Mesenteric fat pad (tissue), 1 donor: ENCODE measurements around the gene GTPBP3. TPM values are rescaled to one million over a fixed set of nuclear protein-coding genes. Genes with fewer than 3 reads are reported as not detected.
A peak's percentile ranks its signal among the peaks of the same experiment; 100 is the strongest.

Experiments used
- DNase-seq: peaks from one replicate; pipeline ENCODE4 v3.0.0-alpha.2; 2020; ENCODE audit warnings: low spot score
- total RNA-seq: library from RNA; stranded (reverse); fragmentation: NEBNext Ultra II Directional; extraction: Animal tissue kit (Norgen Biotek cat#: 25700); gene quantifications from one replicate; pipeline ENCODE4 v1.2.1, GENCODE V29; 2021
- donor health status: DM: yes; HTN: yes; CAD: no.

The GTPBP3 gene
- total RNA-seq, 1 donor from 2014 or later, result 13.1 TPM

DNA sequence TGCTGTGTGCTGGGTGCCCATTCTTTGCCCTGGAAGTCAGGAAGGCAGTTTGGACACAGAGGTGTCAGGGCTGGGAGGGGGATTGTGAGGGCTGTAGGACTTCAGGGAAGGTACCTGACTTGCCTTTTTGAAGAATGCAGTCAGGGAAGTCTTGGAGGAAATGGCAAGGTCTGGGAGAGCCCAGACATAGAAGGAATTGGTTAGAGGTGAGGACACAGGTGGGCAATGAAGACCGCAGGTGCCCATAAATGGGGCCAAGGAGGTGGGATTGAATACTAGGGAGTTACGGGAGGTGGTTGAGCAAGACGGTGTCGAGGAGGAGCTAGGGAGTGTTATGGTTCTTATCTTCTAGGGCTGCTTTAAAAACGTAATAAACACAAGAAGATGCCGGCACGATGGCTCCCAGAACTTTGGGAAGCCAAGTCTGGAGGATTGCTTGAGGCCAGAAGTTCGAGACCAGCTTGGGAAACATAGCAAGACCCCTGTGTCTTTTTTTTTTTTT lies 29.4 kb upstream of the GTPBP3 start:
- no peak for DNase-seq

DNA sequence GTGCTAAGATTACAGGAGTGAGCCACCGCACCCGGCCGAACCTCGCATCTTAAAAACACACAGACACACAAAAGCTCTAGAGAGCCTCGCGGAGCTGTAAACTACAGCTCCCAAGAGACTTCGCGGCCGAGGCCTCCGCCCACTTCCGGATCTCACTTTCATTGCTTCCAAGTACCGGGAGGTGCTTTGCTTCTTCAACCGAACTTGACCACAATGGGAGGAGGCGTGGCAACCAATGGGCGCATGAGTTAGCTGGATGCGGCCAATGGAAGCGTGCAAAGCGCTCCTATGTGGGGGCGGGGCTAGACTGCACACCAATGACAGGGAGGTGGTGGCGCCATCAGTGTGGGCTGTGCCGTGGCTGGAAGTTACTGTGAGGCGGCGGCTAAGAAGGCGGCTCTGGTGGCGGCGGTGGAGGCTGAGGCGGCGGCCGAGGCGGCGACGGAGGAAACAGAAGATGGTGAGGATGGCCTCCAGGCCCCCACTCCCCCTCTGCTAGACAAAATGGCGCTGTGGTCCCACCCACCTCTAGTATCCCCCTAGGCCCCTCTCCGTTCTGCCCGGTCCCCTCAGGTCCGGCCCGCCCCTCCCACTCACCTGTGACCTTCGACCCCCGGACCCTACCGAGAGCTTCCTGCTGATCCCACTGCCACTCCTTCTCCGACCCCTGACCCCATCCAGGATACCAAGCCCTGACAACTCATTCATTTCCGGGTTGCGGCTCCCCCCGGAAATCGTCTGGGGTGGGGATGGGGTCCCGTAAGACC lies 28.0 kb upstream of the GTPBP3 start, which contains the start of gene DDA1:
Gene DDA1 (plus strand): TSS at position 366 of the 767 bp plus-strand sequence. CDS start 92 bp downstream, at position 458.
- peak; percentile 98 for DNase-seq

DNA sequence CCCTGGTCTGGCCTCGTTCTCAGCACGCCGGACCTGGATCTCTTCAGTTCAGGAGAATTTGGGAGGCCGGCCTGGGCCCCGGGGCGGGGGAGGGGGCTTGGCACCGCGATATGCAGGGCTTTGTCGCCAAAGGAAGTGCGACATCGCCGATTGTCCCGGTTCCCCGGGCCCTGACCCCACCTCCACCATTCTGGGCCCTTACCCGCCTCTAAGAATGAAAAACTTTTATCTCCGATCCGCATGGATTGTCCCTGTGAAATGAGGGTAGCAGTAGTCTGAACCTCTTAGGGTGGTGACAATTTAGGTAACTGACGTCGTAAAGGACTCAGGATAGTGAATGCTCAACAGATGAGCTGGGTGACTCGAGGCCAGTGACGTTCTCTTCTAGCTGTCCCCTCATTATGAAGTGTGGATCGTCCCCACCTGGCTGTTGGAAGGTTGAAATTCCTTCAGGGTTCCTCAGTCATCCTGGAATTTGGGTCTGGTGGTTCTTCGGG lies 27.3 kb upstream of the GTPBP3 start:
- DNase-seq, result no peak

- DNase-seq, result no peak
These were observed 25.7 kb upstream of the GTPBP3 start for GRCh38 chr19:17311455-17312188.

DNA sequence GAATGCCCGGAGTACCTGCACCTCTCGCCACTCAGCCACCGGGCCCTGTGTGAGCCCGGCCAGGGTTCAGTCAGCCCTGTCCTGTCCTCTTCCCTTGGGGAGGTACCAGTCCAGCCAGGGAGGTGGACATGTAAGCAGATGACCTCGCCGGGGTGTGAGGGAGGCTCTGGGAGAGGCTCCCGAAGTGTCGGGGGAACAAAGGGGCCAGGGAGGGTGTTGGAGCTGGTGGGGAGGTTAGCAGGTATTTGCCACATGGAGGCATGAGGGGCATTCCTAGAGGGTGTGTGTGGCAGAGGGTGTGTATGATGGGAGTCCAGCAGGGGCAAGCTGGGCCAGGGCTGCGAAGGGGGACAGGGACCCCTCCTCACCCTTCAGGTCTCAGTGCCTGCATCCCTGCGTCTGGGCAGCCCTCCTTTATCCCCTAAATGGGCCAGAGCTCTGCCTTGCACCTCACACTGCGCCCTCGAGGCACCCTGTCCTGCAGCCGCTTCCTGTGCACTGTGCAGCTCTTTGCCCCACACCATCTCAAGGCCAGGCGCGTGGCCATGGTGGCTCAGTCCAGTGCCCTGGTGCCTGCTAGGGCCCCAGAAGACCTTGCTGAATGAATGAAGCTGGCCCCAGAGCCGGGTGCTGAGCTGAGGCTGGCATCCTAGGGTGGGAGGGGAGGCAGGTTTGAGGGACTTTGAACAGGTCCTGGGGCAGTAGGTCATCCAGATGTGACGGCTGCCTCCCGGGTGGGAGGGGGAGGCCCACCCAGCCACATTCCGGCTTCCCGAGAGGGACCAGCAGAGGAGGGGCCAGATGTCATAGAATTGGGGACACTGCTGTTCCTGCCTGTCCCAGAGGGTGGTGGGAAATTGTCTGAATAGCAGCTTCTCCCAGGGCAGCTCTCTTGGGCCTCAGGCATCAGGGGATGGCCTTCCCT lies 24.9 kb upstream of the GTPBP3 start:
- DNase-seq, result no peak

DNA sequence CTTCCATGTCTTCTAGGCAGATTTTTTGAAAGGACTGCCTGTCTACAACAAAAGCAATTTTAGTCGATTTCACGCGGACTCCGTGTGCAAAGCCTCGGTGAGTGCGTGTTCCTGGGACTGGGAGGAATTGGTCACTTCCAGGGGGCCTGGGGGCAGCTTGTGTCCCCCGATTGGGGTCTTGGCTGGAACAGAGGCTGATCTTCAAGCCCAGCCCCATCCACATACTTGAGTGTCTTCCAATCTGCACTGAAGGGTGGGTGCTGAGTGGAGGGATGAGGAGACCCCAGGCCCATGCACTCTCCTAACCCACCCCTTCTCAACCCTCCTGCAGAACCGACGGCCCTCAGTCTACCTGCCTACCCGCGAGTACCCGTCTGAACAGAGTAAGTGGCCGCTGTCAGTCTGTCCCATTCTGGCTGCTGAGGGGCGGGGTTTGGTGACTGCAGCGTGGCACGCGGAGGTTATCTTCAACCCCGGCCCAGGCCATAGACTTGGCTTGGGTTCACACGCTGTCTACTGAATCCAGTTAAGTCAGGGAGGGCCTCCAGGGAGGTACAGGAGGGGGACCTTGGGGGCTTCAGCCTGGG lies 23.3 kb upstream of the GTPBP3 start:
- DNase-seq, result no peak

DNA sequence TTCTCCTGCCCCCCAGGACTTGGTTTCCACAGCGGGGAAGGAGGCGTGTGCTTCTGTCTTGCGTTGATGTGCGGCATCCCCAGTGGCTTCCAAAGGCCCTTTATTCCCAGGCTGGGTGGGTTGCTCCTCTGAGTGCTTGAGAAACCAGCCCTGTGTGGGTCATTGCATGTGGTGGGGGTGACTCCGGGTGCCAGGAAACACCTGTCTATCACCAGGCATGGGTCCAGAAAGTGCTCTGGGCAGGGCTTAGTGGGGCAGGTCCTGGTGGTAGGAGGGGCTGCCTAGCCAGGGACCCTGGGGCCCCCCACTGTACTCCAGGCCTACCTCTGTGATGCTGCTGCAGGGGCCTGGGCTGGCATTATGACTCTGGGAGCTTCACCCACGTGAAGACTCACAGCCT lies 18.4 kb upstream of the GTPBP3 start:
- no peak for DNase-seq

GRCh38 chr19:17319473-17320238 lies 17.7 kb upstream of the GTPBP3 start:
- DNase-seq, result no peak

DNA sequence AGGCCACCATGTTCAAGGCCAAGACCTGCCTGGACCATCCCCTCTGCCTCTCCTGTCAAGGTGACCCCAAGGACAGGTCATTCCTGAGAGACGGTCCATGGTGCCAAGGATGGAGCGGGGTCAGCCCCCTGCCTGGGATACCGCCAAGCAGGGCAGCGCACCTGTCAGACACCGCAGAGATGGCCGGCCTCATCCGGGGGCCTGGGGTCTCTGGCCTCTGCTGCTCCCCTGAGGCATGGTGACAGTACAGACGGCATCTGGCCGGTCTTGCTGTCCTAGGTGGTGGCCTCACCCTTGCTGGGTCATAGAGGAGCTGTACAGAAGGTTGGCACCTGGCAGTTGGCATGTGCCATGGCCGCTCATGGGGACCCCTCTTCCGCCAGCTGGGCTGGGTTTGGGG lies 16.9 kb upstream of the GTPBP3 start:
- no peak for DNase-seq

- no peak for DNase-seq
These were observed 15.5 kb upstream of the GTPBP3 start for GRCh38 chr19:17321655-17322489.

DNA sequence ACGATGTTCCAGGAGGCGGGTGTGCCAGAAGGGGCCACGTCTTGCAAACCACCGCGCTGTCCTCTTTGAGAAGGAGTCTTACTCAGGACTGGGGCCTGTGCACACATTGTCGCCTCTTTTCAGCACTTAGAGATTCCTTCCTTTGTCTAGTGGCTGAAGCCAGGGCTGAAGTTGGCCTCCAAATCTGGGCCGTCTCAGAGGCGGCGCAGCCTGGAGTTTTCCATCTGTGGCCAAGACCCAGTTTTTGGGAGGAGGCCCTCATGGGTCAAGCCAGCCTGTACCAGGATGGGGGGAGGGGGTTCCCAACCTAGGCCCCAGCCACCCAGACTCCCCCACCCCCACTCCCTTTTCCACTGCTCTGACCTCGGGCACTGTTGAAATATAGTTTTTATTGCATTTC lies 14.5 kb upstream of the GTPBP3 start:
- DNase-seq, result no peak

GRCh38 chr19:17323300-17323963 lies 13.9 kb upstream of the GTPBP3 start:
- peak; percentile 83 for DNase-seq

DNA sequence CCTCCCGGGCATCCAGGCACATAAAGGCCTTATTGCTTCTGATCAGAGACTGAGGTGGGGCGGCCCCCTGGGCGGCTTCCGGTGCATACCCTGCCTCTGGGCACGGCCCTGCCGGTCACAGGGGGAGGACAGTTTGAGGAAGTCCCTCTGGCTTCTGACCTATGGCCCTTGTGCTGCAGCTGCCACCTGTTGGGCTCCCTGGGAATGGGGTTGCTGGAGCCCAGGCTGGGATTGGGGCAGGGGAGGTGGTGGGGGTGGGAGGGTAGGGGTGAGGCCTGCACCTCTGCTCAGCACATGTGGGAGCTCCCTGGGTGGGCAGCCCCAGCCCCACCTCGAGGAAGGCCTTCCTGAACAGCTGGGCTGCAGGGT lies 13.4 kb upstream of the GTPBP3 start:
- peak; percentile 79 for DNase-seq

DNA sequence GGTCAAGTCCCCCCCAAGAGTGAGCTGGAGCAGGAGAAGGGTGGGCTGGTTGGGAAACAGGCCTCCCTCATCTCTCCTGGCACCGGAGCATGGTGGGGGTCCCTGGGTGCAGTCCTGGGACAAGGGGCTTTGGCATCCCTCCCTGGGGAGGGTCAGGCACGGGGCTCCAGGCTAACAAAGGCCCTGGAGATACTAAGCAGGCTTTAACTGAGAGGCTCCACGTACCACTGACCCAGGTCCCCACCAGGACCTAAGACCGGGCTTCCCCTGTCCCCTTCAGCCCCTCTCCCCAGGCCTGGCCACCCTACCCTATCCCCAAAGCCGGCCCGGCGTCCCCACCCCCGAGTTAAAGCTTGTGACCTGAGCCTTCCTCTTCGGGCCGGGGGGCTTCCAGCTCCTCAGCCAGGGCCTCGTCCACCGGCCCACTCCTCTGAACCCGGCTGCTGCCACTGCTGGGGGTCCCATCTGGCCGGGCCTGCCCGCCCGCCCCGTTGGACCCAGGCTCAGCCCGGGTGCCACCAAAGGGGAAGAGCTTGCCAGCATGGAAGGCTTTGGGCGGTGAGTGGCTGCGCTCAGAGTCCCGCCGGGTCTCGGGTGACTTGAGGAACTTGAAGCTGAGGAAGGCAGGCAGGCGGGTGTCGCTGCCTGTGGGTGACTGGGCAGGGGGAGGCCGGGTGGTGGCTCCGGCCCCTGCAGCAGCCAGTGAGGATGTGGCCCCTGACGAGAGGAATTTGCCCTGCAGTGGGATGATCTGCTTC lies 12.8 kb upstream of the GTPBP3 start:
- peak; percentile 87 for DNase-seq

- DNase-seq, result no peak
These were observed 12.2 kb upstream of the GTPBP3 start for GRCh38 chr19:17325133-17325532.

DNA sequence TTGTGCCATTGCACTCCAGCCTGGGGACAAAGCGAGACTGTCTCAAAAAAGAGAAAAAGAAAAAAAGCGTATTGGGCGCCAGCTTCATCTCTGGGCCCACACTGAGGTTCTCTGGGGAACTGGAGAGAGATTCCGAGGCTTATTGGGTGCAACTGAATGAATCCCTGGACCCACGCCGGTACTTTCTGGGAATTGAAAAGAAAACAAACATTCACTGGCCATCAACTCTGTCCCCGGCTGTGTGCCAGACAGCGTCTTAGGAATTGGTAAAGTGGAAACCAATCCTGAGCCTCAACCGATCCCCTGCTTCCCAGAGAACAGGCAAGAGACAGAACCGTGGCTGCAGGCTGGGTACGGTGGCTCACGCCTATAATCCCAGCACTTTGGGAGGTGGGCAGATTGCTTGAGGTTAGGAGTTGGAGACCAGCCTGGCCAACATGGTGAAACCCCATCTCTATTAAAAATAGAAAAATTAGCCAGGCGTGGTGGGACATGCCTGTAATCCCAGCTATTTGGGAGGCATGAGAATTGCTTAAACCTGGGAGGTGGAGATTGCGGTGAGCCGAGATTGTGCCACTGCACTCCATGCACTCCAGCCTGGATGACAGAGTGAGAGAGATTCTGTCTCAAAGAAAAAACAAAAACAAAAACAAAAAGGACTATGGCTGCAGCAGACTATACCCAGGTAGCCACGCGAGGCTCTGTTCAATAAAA lies 11.3 kb upstream of the GTPBP3 start:
- DNase-seq, result no peak

- no peak for DNase-seq
These were observed 10.8 kb upstream of the GTPBP3 start for GRCh38 chr19:17326595-17326966.
